HG03196 (cell line): ENCODE data around the gene CALU.

Experiments used
- ATAC-seq: cut with Tn5 transposase; IDR thresholded peaks from one replicate; pipeline ENCODE4 v1.9.1; 2021; ENCODE audit not compliant: unreplicated experiment

The CALU gene

DNA sequence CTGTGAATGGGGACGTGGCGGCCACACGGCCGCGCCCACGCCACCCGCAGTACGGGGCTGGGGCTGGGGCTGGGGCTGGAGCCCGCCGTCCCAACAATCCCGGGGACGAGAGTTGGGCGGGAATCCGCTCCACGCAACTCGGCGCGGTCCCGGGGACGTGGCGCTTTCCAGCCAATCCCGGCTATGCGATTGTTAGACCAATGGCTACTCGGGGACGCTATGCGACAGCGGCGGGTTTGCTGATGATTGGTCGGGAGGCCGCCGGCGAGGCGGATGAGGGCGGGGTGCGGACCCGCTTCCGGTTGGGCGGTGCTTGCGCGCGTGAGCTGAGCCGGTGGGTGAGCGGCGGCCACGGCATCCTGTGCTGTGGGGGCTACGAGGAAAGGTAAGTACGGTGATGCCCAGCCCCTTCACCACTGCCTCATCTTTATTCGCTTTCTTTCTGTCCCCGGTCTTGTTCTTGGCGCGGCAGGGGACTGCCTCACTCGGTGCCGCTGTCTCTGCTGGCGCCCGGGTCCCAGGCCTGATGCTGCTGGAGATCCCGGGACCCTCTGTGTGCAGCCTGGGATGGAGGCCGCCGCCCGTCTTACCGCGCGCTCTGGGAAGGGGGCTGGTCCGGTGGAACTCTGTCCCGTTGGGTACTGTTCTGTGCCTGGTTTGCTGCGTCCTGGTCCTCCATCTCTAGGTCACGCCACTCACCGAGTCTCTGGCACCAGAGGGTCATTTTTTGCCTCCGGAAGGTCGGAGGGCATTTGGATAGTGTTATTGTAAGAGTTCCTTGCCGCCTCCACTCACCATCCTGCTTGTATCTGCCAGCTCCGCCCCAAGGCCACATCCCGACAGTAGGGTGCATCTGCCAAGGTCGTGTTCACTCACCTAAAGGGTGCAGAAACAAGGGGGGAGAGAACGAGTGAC, at the start of gene CALU:
Gene CALU (plus strand): TSS at position 312 of the 915 bp plus-strand sequence. CDS start 9,225 bp downstream, outside the sequence.
- peak; percentile 97 for ATAC-seq

DNA sequence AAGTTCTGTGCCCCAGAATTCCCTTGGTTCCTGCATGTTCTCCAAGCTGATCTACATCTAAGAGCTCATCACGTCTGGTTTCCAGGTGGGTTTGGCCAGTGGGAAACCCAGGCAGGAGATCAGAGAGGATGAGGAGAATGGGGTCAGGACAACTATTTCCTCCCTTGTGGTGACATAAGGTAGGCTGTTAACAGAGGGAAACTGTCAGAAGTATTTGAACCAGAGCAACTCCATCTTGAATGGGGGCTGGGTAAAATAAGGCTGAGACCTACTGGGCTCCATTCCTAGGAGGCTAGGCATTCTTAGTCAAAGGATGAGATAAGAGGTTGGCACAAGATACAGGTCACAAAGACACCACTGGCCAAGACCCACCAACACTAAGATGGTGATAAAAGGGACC, 47.9 kb upstream of the CALU start:
- no peak for ATAC-seq

DNA sequence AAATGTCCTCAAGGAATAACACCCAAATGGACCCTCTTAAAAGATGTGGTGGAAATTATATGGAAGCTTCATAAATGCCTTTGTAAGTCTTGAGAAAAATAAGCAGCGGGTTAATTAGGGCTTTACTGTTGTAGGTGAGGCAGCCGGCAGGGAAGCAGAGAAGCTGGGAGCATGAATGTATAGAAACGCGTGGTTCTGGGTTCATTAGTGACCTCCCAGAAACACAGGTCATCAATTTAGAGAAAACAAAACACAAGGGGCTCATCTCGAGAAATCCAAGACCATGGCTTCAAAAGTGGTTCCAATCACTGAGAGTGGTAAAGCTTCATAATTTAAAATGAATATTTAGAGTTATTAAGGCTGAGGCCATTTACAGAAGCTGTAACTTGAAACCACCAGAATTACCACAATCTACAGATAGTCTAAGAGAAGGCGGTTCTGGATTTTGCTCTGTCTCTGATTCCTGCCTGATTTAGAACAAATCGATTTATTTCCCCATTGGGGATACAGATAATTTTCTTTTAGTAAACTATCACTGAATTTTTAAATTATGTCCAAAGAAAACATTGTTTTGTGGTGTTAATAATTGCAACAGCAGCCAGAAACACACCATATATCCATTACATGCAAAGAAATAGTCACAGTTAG, 46.4 kb upstream of the CALU start:
- no peak for ATAC-seq

DNA sequence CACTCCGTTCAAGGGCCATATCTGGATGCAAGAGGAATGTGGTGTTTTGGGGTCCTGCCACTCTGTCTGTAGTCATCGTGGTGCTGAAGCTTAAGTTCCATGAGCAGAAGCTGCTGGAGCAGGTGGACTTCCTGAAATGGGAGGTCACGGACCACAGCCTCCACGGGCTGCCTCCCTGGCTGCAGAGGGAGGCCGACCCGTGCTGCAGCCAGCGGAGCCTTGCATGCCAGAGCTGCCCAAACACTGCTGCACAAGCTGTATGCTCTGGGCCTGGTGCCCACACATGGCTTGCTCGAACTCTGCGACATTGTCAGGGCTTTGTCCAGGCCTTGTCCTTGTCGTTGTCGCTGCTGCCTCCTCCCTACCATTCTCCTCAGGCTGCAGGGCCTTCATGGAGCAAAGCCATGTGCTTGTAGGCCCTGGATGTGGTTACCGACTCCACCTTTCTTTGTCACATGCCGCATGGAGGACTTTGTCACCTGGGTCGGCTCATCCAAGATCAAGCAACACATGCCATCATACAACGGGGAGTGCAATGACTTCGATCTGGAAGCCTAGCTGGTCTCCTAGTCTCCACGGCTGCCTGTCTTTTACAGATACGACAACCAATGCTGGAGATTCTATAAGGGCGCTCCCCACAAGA, 45.7 kb upstream of the CALU start:
- no peak for ATAC-seq

DNA sequence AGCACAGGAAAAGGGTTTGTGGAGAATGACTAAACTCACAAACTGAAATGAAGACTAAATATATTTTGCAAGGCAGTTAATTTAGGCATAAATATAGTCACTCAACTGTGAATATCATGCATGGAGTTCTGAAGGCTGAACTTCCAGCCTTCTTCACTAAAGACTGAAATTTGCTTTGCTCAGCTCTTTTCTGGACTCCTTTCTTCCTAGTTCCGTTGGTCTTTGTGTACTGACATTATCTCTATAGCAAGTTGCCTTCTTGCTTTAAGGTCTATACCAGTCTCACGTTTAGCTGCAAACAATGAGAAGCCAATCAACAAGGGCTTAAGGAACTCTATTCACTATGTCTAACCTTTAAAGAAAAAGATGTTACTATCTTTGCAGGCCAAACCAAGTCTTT, 44.4 kb upstream of the CALU start:
- ATAC-seq: no peak

DNA sequence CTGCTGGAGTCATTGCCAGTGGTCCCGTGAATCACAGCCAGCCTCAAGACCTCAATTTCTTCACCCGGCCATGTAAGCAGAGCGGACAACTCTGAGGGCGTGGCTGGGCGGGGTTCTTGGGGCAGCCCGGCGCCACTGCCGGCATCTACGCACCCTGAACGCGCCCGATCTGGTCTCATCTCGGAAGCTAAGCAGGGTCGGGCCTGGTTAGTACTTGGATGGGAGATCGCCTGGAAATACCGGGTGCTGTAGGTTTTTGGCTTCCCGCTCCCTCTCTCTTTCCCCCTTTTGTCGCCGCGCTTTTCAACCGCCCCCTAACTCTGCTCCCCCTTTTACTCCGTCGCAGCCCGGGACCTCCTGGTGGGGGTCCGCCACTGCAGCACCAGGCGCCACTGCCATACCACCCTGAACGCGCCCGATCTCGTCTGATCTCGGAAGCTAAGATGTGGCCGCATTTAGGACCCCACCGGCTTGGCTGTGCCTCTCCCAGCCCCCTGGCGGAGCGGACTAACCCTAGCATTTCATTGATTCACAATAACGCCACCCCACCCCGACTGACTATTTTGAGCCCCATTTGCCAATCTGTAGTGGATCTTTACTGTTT, 41.8 kb upstream of the CALU start:
- no peak for ATAC-seq

DNA sequence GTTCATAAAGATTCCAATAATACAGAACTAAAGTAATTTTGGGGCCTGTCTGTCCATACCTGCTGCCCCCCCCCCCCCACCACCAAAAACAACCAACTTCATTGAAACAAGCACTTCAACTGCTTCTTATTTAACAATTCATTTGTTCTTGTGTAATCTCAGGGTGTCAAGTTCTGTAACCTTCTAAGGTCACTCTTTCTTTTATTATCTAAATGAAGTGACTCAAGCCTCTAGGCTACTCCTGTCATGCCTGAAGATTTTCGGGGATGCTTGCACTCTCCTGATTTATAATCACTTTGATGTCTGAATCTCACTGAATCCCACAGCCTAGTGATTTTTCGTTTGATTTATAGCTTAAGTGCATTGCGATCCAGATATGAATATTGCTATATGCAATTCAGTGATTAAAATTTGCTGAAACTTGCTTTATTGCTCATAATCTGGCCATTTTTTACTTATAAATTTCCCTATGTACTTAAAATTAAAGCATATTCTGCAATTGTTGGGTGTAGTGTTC, 39.9 kb upstream of the CALU start:
- ATAC-seq: no peak

DNA sequence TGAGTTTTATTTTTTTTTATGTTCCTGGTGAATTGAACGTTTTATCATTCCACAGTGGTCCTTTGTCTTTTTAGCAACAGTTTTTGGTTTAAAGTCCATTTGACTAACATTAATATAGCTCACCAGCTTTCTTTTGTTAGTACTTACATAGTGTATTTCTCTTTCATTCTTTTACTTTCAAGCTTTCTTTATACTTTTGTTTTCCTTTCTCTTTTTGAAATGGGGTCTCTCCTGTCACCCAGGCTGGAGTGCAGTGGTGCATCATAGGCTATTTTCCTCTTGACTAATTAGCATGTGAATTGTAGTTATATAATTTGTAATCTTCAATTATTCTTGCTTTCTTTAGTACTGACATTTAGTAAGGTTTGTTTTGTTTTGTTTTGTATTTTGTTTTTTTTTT, 39.3 kb upstream of the CALU start:
- ATAC-seq: no peak

DNA sequence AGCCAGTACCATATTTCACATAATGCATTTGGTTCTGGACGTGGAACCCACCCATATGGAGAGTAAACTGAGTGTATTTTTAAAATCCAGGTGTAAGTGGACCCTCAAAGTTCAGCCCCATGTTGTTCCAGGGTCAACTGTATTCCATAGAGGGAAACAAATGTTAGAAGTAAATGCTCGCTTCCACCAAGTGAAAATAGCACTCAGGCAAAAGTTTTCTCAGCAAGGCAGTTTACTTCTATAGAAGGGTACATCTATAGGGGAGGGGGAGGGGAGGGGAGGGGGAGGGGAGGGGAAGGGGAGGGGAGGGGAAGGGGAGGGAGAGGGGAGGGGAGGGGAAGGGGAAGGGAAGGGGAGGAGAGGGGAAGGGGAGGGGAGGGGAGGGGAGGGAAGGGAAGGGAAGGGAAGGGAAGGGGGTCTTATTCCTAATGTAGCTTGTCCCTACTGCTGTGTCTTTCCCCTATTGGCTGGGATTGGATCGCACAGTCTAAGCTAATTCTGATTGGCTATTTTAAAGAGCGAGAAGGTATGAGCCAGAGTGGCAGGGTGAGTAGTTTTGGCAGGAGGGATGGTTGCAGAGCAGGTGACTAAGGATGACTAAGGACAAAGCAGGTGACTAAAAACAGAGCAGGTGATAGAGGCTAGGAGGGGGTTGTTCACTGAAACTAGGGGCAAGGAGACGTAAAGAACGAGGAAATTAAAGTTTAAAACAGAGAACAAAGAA, 37.9 kb upstream of the CALU start:
- no peak for ATAC-seq

DNA sequence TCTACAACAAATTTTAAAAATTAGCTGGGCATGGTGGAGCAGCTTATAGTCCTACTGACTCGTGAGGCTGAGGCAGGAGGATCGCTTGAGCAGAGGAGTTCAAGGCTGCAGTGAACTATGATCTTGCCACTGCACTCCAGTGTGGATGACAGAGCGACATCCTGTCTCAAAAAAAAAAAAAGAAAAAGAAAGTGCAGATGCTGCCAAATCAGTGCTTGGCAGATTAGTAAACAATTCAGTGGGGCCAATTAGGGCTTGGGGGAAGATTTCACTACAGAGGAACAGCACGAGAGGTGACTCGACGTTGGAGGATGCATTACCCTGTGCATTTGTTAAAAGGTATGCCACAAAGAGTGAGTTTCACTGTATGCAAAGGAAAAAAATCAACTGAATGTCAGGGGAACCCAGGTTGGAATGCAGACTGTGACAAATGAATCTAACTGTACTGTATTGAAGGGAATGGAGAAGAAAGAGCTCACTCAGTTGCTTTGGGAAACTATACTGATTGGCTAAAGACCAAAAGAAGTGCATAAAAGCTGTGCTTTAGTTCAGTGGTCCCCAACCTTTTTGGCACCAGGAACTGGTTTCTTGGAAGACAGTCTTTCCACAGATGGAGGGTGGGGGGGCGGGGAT, 35.4 kb upstream of the CALU start:
- no peak for ATAC-seq

DNA sequence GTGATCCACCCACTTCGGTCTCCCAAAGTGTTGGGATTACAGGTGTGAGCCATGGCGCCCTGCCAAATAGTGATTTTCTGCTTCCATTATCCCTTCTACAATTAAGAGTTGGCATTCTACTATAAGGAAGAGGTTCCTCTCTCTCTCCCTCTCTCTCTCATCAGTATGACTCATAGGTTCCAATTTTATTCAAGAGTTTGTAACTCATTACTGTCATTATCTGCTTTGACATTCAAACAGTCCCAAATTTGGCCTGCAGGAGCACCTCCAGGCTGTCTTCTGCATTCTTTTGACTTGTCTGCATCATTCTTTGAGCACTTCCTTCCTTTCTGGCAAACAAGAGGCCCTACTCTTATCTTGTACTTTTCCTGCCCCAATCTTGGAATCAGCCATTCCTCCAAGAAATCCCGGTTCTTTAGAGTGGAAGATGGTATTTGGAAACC, 33.2 kb upstream of the CALU start:
- ATAC-seq: no peak

DNA sequence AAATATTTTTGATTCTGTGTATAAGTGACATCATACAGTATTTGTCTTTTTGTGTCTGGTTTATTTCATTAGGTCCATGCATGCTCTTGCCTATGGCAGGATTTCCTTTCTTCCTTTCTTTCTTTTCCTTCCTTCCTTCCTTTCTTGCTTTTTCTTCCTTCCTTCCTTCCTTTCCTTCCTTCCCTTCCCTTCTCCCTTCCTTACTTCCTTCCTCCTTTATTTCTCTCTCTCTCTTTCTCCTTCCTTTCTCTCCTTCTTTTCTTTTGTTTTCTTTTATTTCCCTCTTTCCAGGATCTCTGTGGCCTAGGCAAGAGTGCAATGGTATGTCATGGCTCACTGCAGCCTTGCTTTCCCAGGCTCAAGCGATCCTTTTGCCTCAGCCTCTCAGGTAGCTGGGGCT, 31.4 kb upstream of the CALU start:
- ATAC-seq: no peak

DNA sequence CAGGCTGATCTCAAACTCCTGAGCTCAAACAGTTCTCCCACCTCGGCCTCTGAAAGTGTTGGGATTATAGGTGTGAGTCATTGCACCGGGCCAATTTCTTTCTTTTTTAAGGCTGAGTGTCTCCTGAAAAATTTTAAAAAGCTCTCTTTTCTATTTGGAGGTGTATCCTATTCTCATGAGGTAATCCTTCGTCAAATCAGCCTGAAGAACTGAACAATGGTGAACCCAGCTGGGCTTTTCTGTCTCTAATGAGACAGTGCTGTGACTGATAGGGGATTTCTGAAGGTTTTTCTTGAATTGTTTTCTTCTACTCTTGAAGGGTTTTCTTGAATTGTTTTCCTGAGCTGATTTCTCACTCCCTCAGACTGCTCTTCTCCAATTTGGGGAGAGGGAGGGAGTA, 30.9 kb upstream of the CALU start:
- no peak for ATAC-seq

DNA sequence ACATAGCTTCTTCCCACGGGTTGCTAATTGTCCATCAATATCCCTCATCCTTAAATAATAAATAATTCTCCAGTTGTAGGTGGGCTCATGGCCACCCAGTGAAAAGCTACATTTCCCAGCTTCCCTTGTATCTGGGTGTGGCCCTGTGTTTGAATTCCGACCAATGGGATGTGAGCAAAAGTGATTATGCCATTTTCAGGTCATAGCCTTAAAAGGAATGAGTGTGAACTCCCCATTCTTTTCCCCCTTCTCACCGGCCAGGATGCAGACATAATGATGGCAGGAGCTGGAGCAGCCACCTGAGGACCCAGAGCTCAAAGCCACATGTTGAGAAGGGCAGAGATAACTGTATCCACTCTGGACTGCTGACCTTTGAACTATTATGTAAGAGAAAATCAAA, 30.3 kb upstream of the CALU start:
- ATAC-seq: no peak

DNA sequence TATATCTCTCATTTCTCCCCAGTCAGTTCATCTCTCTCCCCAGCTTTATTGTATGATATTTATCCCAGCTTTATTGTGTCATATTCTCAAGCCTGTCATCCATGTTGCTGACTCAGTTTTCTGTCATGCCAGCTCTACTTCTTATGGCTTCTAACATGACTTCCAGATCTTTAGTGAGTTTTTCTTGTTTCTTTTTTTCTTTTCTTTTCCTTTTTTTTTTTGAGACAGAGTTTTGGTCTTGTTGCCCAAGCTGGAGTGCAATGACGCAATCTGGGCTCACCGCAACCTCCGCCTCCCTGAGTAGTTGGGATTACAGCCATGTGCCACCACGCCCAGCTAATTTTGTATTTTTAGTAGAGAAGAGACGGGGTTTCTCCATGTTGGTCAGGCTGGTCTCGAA, 28.7 kb upstream of the CALU start:
- ATAC-seq: no peak

DNA sequence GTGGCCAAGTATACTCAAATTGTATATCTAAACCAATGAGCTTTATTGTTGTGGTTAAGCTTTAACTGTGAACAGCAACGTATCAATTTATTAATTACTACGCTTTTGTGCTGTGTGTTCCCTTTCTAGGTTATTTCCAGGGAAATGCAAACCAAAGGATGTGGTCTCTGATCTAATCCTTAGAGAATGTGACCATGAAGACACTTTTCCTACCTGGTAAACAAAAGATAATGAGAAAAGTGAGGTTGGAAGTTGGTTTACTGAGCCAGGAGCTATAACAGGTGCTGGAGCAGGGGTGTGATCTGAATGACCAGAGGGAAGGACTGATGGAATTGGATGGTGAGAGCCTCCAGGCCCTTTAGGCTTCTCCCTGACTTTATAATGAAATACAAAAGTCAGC, 25.4 kb upstream of the CALU start:
- ATAC-seq: no peak

DNA sequence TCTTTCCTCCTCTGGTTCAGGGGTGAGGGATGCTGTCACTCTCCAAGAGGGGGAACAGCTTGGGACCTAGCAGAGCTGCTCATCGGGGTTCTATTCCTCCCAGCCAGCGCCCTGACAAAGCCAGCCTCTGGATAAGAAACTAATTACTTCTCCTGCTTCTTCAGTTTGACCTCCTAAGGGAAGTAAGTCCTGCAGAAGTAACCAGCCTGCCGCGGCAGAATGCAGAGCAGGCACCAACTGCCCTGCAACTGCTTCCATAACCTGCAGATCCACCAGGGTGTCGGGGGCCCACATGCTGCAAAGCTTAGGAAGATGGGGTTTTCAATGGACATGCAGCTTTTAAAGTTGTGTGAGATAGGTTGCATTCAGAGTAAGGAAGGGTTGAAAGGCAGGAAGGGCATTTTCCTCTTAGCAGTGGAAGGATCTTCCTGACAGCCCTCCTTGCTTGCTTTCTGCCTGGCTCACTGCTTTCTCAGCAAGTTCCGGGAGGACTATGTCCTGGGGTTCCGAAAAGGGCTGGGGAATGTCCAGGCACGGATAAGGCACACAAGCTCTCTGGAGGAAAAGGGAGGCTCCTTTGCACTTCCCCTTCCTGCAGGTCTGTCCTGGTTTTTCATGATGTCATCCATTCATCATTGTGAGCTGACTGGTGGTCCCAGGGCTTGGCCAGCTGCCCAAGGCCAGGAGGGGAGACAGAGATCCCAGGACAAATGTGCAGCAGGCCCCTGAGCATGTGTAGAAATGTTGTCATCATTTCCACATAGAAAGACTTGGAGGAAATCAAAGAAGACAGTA, 24.3 kb upstream of the CALU start:
- no peak for ATAC-seq

DNA sequence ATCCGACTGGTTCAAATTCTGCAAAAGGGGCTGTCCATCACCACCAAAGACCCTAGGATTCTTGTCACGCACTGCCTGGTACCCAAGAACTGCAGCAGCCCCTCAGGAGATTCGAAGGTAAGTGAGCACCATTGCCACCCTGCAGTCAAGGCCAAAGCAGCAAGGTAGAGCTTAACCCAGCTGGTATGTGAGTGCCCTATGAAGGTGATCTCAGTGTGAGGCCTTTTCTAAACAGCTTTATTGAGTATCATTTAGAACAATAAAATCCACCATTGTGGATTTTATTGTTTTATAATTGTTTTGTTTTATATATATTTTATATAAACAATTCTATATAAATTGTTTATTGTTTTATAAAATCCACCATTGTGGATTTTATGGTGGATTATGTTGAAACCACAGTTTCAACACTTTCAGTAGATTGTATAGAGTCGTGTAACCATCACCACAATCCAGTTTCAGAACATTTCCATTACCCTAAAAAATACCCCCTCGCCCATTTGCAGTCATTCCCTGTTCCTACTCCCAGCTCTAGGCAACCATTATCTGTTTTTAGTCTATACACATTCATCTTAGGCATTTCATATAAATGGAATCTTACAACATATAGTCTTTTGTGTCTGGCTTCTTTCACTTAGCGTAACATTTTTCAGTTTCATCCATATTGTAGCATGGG, 20.1 kb upstream of the CALU start:
- no peak for ATAC-seq

DNA sequence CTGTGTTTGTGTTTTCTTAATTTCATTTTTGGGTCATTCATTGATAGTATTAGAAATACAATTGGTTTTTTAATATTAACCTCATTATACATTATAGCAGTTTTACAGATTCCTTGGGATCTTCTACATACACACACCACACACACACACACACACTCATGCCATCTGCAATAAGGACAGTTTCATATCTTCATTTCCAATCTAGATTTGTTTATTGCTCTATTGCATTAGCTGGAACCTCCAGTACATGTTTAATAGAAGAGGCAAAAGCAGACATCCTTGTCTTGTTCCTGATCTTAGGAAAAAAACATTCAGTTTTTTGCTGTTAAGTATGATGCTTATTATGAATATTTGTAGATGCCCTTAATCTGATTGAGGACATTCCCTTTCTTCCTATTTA, 17.8 kb upstream of the CALU start:
- no peak for ATAC-seq
